ENCODE results near the gene IGSF9B.
A peak's percentile ranks its signal among the peaks of the same experiment; 100 is the strongest.

IGSF9B gene

GRCh38 chr11:133948711-133949110, 8.1 kb downstream of the IGSF9B start:
- TF ChIP-seq NFIC (IDR thresholded peaks at IDR 0.05): no peak
- TF ChIP-seq TAF1 (IDR thresholded peaks at IDR 0.05; ENCODE audit: low read depth): no peak
- TF ChIP-seq CEBPB (IDR thresholded peaks at IDR 0.05): no peak
- TF ChIP-seq TEAD4 (IDR thresholded peaks at IDR 0.05): no peak
- TF ChIP-seq EGR1 (IDR thresholded peaks at IDR 0.05): no peak
- TF ChIP-seq EP300 (IDR thresholded peaks at IDR 0.05; ENCODE audit: borderline replicate concordance): no peak
- TF ChIP-seq YY1 (IDR thresholded peaks at IDR 0.05; ENCODE audit: low read depth): no peak
- no peak for TF ChIP-seq USF1 (IDR thresholded peaks at IDR 0.05)

- TF ChIP-seq EGR1 (IDR thresholded peaks at IDR 0.05) (no peak), REST (IDR thresholded peaks at IDR 0.05; ENCODE audit: low read depth) (peak; percentile 86)
Observed at GRCh38 chr11:133947321-133947756, 9.4 kb downstream of the IGSF9B start.

GRCh38 chr11:133946541-133947318, 10.0 kb downstream of the IGSF9B start:
- TF ChIP-seq ZBTB7A (IDR thresholded peaks at IDR 0.05; ENCODE audit: low read depth) (no peak), REST (IDR thresholded peaks at IDR 0.05; ENCODE audit: low read depth) (no peak), FOXM1 (IDR thresholded peaks at IDR 0.05; ENCODE audit: borderline replicate concordance, low read depth) (no peak), CREB1 (IDR thresholded peaks at IDR 0.05; ENCODE audit: low read depth) (no peak), TAF1 (IDR thresholded peaks at IDR 0.05; ENCODE audit: low read depth) (no peak), TEAD4 (IDR thresholded peaks at IDR 0.05) (no peak), EP300 (IDR thresholded peaks at IDR 0.05; ENCODE audit: borderline replicate concordance) (no peak), EGR1 (IDR thresholded peaks at IDR 0.05) (no peak), MAX (IDR thresholded peaks at IDR 0.05) (no peak)

GRCh38 chr11:133946051-133946450, 10.7 kb downstream of the IGSF9B start:
- no peak for TF ChIP-seq REST (IDR thresholded peaks at IDR 0.05; ENCODE audit: low read depth)

- TF ChIP-seq FOXM1 (IDR thresholded peaks at IDR 0.05; ENCODE audit: borderline replicate concordance, low read depth) (no peak), TEAD4 (IDR thresholded peaks at IDR 0.05) (no peak), EP300 (IDR thresholded peaks at IDR 0.05; ENCODE audit: borderline replicate concordance) (no peak), CREB1 (IDR thresholded peaks at IDR 0.05; ENCODE audit: low read depth) (no peak), TCF12 (IDR thresholded peaks at IDR 0.05; ENCODE audit: low read depth) (no peak)
Observed at GRCh38 chr11:133945087-133945974, 11.4 kb downstream of the IGSF9B start.

Data from Ishikawa (cell line).